RWPE1 (cell line): ENCODE results near the gene BACE1-AS.

Source experiments
- CTCF ChIA-PET: fragments of 350-600 bp; sonication (Branson Sonifier 250); formaldehyde crosslinking; extraction: SDS; loops from one replicate; lab custom pipeline; 2021; lab: Yijun Ruan, JAX
- POLR2A ChIA-PET: fragments of 400-600 bp; formaldehyde crosslinking; extraction: SDS; loops from one replicate; lab custom pipeline; 2020; ENCODE audit warnings: antibody characterized with exemption; ENCODE audit not compliant: low non-redundant PET; lab: Yijun Ruan, JAX
- DNase-seq: peaks from one replicate; pipeline ENCODE4 v3.0.0; 2012; ENCODE audit warnings: low spot score
- H3K27ac ChIP-seq: fragments of 450-650 bp; 2 replicates; pipeline ENCODE4 v1.5.1; 2017
- TF ChIP-seq, protein P1 (sequence below): fragments of 450-650 bp; conservative IDR thresholded peaks from 2 replicates; pipeline ENCODE4 v1.5.1; 2017; ENCODE audit warnings: low read depth, mild to moderate bottlenecking

The BACE1-AS gene

DNA sequence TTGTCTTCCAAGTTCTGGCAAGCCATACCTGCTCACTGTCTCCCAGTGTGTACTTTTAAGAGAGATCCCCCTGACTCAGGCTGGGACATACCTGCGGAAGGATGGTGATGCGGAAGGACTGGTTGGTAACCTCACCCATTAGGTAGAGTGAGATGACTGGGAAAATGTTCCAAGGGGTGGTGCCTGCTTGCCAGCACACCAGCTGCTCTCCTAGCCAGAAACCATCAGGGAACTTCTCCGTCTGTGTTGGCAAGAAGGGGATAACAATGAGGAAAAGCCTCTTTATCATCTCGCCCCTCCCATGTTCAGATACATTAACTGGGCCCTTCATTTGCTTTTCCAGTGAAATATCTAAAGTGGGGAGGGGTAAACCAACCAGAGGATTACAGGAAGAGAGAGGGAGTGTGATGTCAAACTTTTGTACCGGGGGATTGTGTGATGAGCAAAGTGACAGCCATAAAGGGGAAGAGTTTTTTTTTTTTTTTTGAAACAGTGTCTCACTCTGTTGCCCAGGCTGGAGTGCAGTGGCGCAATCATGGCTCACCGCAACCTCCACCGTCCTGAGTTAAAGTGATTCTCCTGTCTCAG lies at the start of gene BACE1-AS:
Gene BACE1-AS (plus strand): TSS at position 538 of the 588 bp plus-strand sequence.
- CTCF ChIA-PET = no interaction called here
- no peak for DNase-seq
- TF ChIP-seq, protein P1, sequence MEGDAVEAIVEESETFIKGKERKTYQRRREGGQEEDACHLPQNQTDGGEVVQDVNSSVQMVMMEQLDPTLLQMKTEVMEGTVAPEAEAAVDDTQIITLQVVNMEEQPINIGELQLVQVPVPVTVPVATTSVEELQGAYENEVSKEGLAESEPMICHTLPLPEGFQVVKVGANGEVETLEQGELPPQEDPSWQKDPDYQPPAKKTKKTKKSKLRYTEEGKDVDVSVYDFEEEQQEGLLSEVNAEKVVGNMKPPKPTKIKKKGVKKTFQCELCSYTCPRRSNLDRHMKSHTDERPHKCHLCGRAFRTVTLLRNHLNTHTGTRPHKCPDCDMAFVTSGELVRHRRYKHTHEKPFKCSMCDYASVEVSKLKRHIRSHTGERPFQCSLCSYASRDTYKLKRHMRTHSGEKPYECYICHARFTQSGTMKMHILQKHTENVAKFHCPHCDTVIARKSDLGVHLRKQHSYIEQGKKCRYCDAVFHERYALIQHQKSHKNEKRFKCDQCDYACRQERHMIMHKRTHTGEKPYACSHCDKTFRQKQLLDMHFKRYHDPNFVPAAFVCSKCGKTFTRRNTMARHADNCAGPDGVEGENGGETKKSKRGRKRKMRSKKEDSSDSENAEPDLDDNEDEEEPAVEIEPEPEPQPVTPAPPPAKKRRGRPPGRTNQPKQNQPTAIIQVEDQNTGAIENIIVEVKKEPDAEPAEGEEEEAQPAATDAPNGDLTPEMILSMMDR = no peak
- POLR2A ChIA-PET = no interaction called here
- H3K27ac ChIP-seq = no peak within 1 kb of the TSS

GRCh38 chr11:117248341-117248740 lies 42.8 kb upstream of the BACE1-AS start:
- CTCF ChIA-PET = no interaction called here
- no peak overlapping the region for H3K27ac ChIP-seq
- TF ChIP-seq, protein P1 = no peak
- POLR2A ChIA-PET = no interaction called here
- no peak for DNase-seq

DNA sequence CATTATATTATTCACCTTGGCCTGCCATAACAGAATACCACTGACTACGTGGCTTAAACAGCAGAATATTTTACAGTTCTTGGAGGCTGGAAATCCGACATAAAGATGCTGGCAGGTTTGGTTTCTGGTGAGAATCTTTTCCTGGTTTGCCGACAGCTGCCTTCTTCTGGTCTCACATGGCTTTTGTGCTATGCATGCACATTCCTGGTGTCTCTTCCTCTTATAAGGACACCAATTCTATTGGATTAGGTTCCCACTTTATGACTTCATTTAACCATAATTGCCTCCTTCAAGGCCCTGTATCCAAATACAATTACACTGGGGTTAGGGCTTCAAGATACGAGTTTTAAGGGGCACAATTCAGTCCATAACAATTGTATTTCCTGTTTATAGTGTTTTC lies 41.6 kb upstream of the BACE1-AS start:
- CTCF ChIA-PET = no interaction called here
- H3K27ac ChIP-seq = no peak overlapping the region
- TF ChIP-seq, protein P1 = no peak
- POLR2A ChIA-PET = no interaction called here
- DNase-seq = no peak

GRCh38 chr11:117251506-117251905 lies 39.6 kb upstream of the BACE1-AS start:
- ChIA-PET POLR2A (no interaction called here), CTCF (no interaction called here)
- TF ChIP-seq, protein P1 = no peak
- H3K27ac ChIP-seq = no peak overlapping the region
- no peak for DNase-seq

- POLR2A ChIA-PET = no interaction called here
- TF ChIP-seq, protein P1 = no peak
- no peak for DNase-seq
- CTCF ChIA-PET = interaction anchor here (0.6 to 0.8 kb wide), 2 partner anchors 13 to 16 kb away, joined by 3 read pairs; no protein-coding TSS in a partner anchor
- H3K27ac ChIP-seq = no peak overlapping the region
Measured at GRCh38 chr11:117255966-117256365, 35.2 kb upstream of the BACE1-AS start.

- ChIA-PET CTCF (interaction anchor here (0.8 kb wide), 1 partner anchor 17 kb away, joined by 3 read pairs; no protein-coding TSS in a partner anchor), POLR2A (no interaction called here)
- TF ChIP-seq, protein P1 = no peak
- H3K27ac ChIP-seq = no peak overlapping the region
- no peak for DNase-seq
Measured at GRCh38 chr11:117256573-117256972, 34.6 kb upstream of the BACE1-AS start.
